GM12801 (cell line): ENCODE data around the gene IPPK.

Experiments
- TF ChIP-seq, protein P1 (sequence below): IDR thresholded peaks from one replicate; pipeline ENCODE4 v1.5.1; 2011; ENCODE audit warnings: control low read depth; ENCODE audit not compliant: insufficient read length; ENCODE audit errors: extremely low read depth

Gene IPPK

GRCh38 chr9:92648474-92648971 lies 21.4 kb downstream of the IPPK start:
- TF ChIP-seq, protein P1, sequence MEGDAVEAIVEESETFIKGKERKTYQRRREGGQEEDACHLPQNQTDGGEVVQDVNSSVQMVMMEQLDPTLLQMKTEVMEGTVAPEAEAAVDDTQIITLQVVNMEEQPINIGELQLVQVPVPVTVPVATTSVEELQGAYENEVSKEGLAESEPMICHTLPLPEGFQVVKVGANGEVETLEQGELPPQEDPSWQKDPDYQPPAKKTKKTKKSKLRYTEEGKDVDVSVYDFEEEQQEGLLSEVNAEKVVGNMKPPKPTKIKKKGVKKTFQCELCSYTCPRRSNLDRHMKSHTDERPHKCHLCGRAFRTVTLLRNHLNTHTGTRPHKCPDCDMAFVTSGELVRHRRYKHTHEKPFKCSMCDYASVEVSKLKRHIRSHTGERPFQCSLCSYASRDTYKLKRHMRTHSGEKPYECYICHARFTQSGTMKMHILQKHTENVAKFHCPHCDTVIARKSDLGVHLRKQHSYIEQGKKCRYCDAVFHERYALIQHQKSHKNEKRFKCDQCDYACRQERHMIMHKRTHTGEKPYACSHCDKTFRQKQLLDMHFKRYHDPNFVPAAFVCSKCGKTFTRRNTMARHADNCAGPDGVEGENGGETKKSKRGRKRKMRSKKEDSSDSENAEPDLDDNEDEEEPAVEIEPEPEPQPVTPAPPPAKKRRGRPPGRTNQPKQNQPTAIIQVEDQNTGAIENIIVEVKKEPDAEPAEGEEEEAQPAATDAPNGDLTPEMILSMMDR, result no peak

DNA sequence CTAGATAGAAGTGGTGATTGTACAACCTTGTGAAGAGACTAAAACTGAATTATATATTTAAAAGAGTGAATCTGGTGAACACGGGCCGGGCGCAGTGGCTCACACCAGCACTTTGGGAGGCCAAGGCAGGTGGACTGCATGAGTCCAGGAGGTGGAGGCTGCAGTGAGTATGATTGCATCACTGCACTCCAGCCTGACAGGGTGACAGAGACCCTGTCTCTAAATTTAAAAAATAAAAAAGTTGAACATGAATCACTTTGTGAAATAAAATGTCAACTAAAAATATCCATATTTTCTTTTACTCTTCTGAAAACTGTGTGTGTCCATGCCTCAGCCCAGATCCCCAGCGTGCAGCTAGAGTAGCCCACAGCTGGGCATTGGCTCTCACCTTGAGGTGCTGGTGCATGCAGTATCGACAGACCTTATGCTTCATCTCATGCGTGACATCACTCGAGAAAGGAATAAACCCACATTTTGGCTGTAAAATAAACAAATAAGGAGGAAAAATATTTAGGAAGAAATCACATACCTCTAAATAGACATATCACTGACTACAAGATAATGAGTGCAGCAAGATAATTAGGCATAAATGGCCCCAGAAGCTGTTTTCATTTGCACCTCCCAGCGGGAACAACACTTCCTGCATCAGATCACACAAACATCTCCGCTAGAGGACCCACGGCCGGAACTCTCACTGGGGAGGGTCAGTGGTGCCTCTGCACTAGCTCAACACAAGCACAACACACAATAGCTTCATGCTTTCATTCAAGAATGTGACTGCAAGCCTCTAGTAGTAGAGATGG lies 22.1 kb downstream of the IPPK start:
- TF ChIP-seq, protein P1, result no peak

DNA sequence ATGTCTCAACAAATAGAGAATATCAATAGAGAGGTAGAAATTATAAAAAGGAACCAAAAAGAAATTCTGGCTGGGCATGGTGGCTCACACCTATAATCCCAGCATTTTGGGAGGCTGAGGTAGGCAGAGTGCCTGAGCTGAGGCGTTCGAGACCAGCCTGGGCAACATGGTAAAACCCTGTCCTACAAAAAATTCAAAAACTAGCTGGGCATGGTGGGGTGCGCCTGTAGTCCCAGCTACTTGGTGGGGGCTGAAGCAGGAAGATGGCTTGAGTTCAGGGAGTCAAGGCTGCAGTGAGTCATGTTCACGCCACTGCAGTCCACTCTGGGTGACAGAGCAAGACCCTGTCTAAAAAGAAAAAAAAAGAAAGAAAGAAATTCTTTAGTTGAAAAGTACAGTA lies 24.9 kb downstream of the IPPK start:
- TF ChIP-seq, protein P1, result no peak

GRCh38 chr9:92644278-92644677 lies 25.7 kb downstream of the IPPK start:
- TF ChIP-seq, protein P1, result no peak

GRCh38 chr9:92642564-92642963 lies 27.4 kb downstream of the IPPK start:
- TF ChIP-seq, protein P1, result no peak

GRCh38 chr9:92642041-92642451 lies 27.9 kb downstream of the IPPK start:
- TF ChIP-seq, protein P1, result no peak

GRCh38 chr9:92641092-92641809 lies 28.7 kb downstream of the IPPK start:
- TF ChIP-seq, protein P1, result no peak
